ENCODE data around the gene PTPRO.

DNA sequence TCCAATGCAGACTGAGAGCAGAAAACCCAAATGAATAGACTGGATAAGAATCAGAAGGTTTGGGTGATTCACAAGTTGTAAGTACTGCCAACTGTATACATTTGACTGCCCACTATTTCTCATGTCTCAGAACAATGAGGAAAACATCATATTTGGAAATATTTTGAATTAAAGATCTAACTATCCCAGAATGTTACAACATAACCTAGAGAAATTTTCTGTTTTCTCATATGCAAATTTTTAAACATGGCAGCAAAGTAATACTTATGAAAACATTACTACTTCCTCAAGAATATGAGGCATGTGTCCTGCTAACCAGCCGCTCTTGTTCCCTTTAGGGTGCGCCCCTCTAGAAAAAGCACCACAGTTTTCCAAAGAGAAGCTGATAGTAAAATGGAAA lies 179.9 kb downstream of the PTPRO start:
- TF ChIP-seq, protein P1, sequence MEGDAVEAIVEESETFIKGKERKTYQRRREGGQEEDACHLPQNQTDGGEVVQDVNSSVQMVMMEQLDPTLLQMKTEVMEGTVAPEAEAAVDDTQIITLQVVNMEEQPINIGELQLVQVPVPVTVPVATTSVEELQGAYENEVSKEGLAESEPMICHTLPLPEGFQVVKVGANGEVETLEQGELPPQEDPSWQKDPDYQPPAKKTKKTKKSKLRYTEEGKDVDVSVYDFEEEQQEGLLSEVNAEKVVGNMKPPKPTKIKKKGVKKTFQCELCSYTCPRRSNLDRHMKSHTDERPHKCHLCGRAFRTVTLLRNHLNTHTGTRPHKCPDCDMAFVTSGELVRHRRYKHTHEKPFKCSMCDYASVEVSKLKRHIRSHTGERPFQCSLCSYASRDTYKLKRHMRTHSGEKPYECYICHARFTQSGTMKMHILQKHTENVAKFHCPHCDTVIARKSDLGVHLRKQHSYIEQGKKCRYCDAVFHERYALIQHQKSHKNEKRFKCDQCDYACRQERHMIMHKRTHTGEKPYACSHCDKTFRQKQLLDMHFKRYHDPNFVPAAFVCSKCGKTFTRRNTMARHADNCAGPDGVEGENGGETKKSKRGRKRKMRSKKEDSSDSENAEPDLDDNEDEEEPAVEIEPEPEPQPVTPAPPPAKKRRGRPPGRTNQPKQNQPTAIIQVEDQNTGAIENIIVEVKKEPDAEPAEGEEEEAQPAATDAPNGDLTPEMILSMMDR (IDR thresholded peaks at IDR 0.05) = no peak
- TF ChIP-seq POLR2A (IDR thresholded peaks at IDR 0.05) = no peak
